A549 (cell line): ENCODE results near the gene KRTAP3-3. TPM values are rescaled to one million over a fixed set of nuclear protein-coding genes. Genes with fewer than 3 reads are reported as not detected.

Experiments used
- ATAC-seq, 2 experiments: fragments of 200-7000 bp in 1 of 2; fragments of >200 bp in 1 of 2; cut with Nextera tagmentation in 1 of 2; cut with Tn5 transposase in 1 of 2; 3 replicates each; pipeline versions ENCODE4 v1.8.0 to v1.9.1; 2018 to 2020; ENCODE audit warnings: mild to moderate bottlenecking in 1 of 2, moderate library complexity in 1 of 2
- CTCF ChIA-PET: fragments of 300-600 bp; sonication (Branson Sonifier 250); formaldehyde crosslinking; extraction: SDS; loops from one replicate; lab custom pipeline; 2021; ENCODE audit warnings: antibody characterized with exemption, inconsistent platforms; lab: Yijun Ruan, JAX
- POLR2A ChIA-PET: fragments of 350-600 bp; formaldehyde crosslinking; extraction: SDS; loops from one replicate; lab custom pipeline; 2021; ENCODE audit warnings: antibody characterized with exemption, inconsistent platforms; lab: Yijun Ruan, JAX
- DNase-seq, 2 experiments: peaks; one replicate each; pipeline versions ENCODE4 v3.0.0 to v3.0.0-alpha.2; 2011 to 2016; ENCODE audit warnings: low read depth in 1 of 2, low spot score in 1 of 2
- FAIRE-seq: peaks from 2 replicates; lab custom pipeline; 2011; peaks lifted over from hg19 to GRCh38; lab: Jason Lieb, UNC
- H3K27ac ChIP-seq, 2 experiments: fragments of >200 bp; sonication (Bioruptor Twin); formaldehyde crosslinking; 3 replicates each; pipeline ENCODE4 v1.5.1; 2016 to 2017
- H3K4me1 ChIP-seq: fragments of >200 bp; sonication (Bioruptor Twin); formaldehyde crosslinking; 3 replicates; pipeline ENCODE4 v1.6.1; 2016
- H3K4me2 ChIP-seq: fragments of >200 bp; sonication (Bioruptor Twin); formaldehyde crosslinking; 3 replicates; pipeline ENCODE4 v1.6.1; 2016
- H3K4me3 ChIP-seq: fragments of >200 bp; sonication (Bioruptor Twin); formaldehyde crosslinking; 3 replicates; pipeline ENCODE4 v1.5.1; 2016
- H3K9me3 ChIP-seq: fragments of >200 bp; sonication (Bioruptor Twin); formaldehyde crosslinking; 3 replicates; pipeline ENCODE4 v1.6.1; 2016
- ATOH8 ChIP-seq: fragments of 250-450 bp; sonication (Bioruptor Pico); IDR thresholded peaks from 2 replicates; pipeline ENCODE4 v1.5.0; 2020; ENCODE audit warnings: low read depth, mild to moderate bottlenecking, moderate library complexity
- BCL3 ChIP-seq: fragments of >200 bp; sonication (Bioruptor Twin); formaldehyde crosslinking; IDR thresholded peaks from 3 replicates; pipeline ENCODE4 v1.6.1; 2016
- BHLHE40 ChIP-seq: IDR thresholded peaks from 2 replicates; pipeline ENCODE4 v1.6.1; 2012; ENCODE audit warnings: low read depth, low read length, inconsistent platforms
- CBX2 ChIP-seq: fragments of 200-600 bp; sonication (generic); IDR thresholded peaks from 2 replicates; pipeline ENCODE4 v1.6.1; 2016; ENCODE audit warnings: low read depth, mild to moderate bottlenecking, borderline replicate concordance
- CBX8 ChIP-seq: fragments of 200-600 bp; sonication (generic); IDR thresholded peaks from 2 replicates; pipeline ENCODE4 v1.6.1; 2016
- EHF ChIP-seq: fragments of 250-450 bp; sonication (Bioruptor Pico); IDR thresholded peaks from 2 replicates; pipeline ENCODE4 v1.5.0; 2020; ENCODE audit warnings: mild to moderate bottlenecking
- EHMT2 ChIP-seq: fragments of 200-600 bp; sonication (generic); IDR thresholded peaks from 2 replicates; pipeline ENCODE4 v1.6.1; 2016; ENCODE audit warnings: antibody characterized with exemption, low read depth, mild to moderate bottlenecking, moderate library complexity
- GATA3 ChIP-seq: IDR thresholded peaks from 2 replicates; pipeline ENCODE4 v1.6.1; 2012; ENCODE audit warnings: borderline replicate concordance
- HDAC2 ChIP-seq: fragments of 200-600 bp; sonication (generic); IDR thresholded peaks from 2 replicates; pipeline ENCODE4 v1.6.1; 2016
- HOXA7 ChIP-seq: fragments of 250-450 bp; sonication (Bioruptor Pico); IDR thresholded peaks from 2 replicates; pipeline ENCODE4 v1.5.0; 2020; ENCODE audit warnings: mild to moderate bottlenecking, moderate library complexity
- JUN ChIP-seq, 2 experiments: fragments of >200 bp; sonication (Bioruptor Twin); formaldehyde crosslinking; IDR thresholded peaks; 2 replicates in 1 of 2; 3 replicates in 1 of 2; pipeline ENCODE4 v1.6.1; 2016 to 2017
- JUNB ChIP-seq: fragments of >200 bp; sonication (Bioruptor Twin); formaldehyde crosslinking; IDR thresholded peaks from 2 replicates; pipeline ENCODE4 v1.6.1; 2016
- KDM5A ChIP-seq: fragments of 200-600 bp; sonication (generic); IDR thresholded peaks from 2 replicates; pipeline ENCODE4 v1.6.1; 2016; ENCODE audit warnings: antibody characterized with exemption, mild to moderate bottlenecking
- NFE2L2 ChIP-seq: fragments of 150-350 bp; conservative IDR thresholded peaks from 2 replicates; pipeline ENCODE4 v1.6.1; 2014; ENCODE audit warnings: low read length
- NR3C1 ChIP-seq: fragments of >200 bp; sonication (Bioruptor Twin); formaldehyde crosslinking; IDR thresholded peaks from 3 replicates; pipeline ENCODE4 v1.6.1; 2017
- PHF8 ChIP-seq: fragments of 200-600 bp; sonication (generic); IDR thresholded peaks from 2 replicates; pipeline ENCODE4 v1.6.1; 2016; ENCODE audit warnings: low read depth, mild to moderate bottlenecking, antibody characterized with exemption, moderate library complexity, borderline replicate concordance
- RARB ChIP-seq: fragments of 250-450 bp; sonication (Bioruptor Pico); IDR thresholded peaks from 2 replicates; pipeline ENCODE4 v1.8.0; 2021; ENCODE audit warnings: mild to moderate bottlenecking, moderate library complexity
- RCOR1 ChIP-seq: fragments of 150-350 bp; IDR thresholded peaks from 2 replicates; pipeline ENCODE4 v1.6.1; 2014; ENCODE audit warnings: antibody characterized with exemption, low read length, low read depth
- REST ChIP-seq: fragments of 200-600 bp; sonication (generic); IDR thresholded peaks from 2 replicates; pipeline ENCODE4 v1.6.1; 2016; ENCODE audit warnings: antibody characterized with exemption, mild to moderate bottlenecking, moderate library complexity
- RFX5 ChIP-seq: fragments of 450-650 bp; IDR thresholded peaks from 2 replicates; pipeline ENCODE4 v1.7.1; 2014; ENCODE audit warnings: antibody characterized with exemption, mild to moderate bottlenecking, moderate library complexity
- RNF2 ChIP-seq: fragments of 200-600 bp; sonication (generic); IDR thresholded peaks from 2 replicates; pipeline ENCODE4 v1.6.1; 2016; ENCODE audit warnings: low read depth, mild to moderate bottlenecking, antibody characterized with exemption, moderate library complexity, borderline replicate concordance
- TFCP2L1 ChIP-seq: fragments of 250-450 bp; sonication (Bioruptor Pico); IDR thresholded peaks from 2 replicates; pipeline ENCODE4 v1.5.0; 2021; ENCODE audit warnings: mild to moderate bottlenecking
- ZC3H11A ChIP-seq: fragments of 450-650 bp; IDR thresholded peaks from 2 replicates; pipeline ENCODE4 v1.6.1; 2014; ENCODE audit warnings: antibody characterized with exemption, mild to moderate bottlenecking
- ZFP36 ChIP-seq: fragments of 450-650 bp; IDR thresholded peaks from 2 replicates; pipeline ENCODE4 v1.6.1; 2014; ENCODE audit warnings: borderline replicate concordance; ENCODE audit not compliant: partially characterized antibody
- WGBS: methylation state at CpG from one replicate; pipeline ENCODE4 v1.1.6; 2017; ENCODE audit errors: missing lambda C conversion rate; 5-methylcytosine and 5-hydroxymethylcytosine counted together
- polyA plus RNA-seq, 4 experiments: library from polyadenylated mRNA; depleted of rRNA in 3 of 4; stranded (reverse); fragments of >200 nt; fragmentation: RNase III in 1 of 4; extraction: RNeasy Plus Mini Kit Qiagen cat#74134 plus additional on column Dnase treatment in 1 of 4; gene quantifications; 2 replicates in 3 of 4; 3 replicates in 1 of 4; pipeline ENCODE4 v1.2.3, GENCODE V29; 2011 to 2017
- TF ChIP-seq, protein P1 (sequence below): fragments of >200 bp; sonication (Bioruptor Twin); formaldehyde crosslinking; IDR thresholded peaks from 2 replicates; pipeline ENCODE4 v1.6.1; 2016
- TF ChIP-seq, protein P2 (sequence below): fragments of >200 bp; sonication (Bioruptor Twin); formaldehyde crosslinking; IDR thresholded peaks from 3 replicates; pipeline ENCODE4 v1.5.1; 2016
- TF ChIP-seq, protein P3 (sequence below): IDR thresholded peaks from 2 replicates; pipeline ENCODE4 v1.6.1; 2012; ENCODE audit warnings: low read depth, borderline replicate concordance

The KRTAP3-3 gene
- polyA plus RNA-seq, 2 of the 4 experiments (the other 2 are of a cell fraction): not detected

DNA sequence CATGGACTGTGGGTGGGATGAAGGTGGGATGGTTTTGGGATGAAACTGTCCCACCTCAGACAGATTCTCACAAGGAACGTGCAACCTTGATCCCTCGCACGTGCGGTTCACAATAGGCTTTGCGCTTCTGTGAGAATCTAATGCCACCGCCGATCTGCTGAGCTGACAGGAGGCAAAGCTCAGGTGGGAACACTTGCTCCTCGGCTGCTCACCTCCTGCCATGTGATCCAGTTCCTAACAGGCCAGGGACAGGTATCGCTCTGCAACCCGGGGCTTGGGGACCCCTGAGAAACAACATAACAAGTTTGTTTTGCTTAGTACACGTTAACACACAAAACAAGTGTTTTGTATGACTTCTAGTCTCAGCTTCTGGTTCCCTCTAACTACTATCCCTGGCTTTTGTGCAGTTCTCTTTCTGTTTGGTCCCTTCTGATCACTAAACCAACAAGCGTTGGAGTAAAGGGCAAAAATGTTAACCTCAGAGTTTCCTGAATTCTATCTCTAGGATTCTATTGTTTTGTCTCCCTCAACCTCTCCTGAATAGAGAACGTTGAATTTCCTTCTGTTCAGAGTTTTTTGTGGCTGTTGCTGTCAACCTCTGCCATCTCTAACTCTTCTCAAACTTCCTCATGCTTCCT lies 22.7 kb upstream of the KRTAP3-3 start:
- ChIA-PET CTCF (interaction anchor here (1.3 to 1.9 kb wide), 4 partner anchors 9 to 12 kb away, joined by 4 to 5 read pairs (median 4); no protein-coding TSS in a partner anchor), POLR2A (no interaction called here)
- no peak overlapping the region for H3K27ac ChIP-seq
- H3K4me3 ChIP-seq: no peak overlapping the region
- TF ChIP-seq RFX5 (no peak), RNF2 (no peak), JUN (IDR thresholded peaks at IDR 0.05) (no peak), EHF (CRISPR knock-in tag) (no peak), JUNB (no peak), ZFP36 (no peak), HOXA7 (CRISPR knock-in tag) (no peak), RARB (no peak), PHF8 (no peak), CBX8 (no peak), CBX2 (no peak), HDAC2 (no peak), NFE2L2 (no peak)
- H3K4me1 ChIP-seq: peaks cover 19% of the 10 kb centered on the region; the same call in 1 of the 3 replicates
- FAIRE-seq (no peak), ATAC-seq (no peak; a peak in 1 of 6 replicates), DNase-seq (no peak)
- H3K9me3 ChIP-seq: no peaks in the 10 kb centered on the region
- H3K4me2 ChIP-seq: no peak overlapping the region
- 80% methylated on average over 13 of the region's 13 CpGs for WGBS

GRCh38 chr17:41015454-41015853 lies 21.5 kb upstream of the KRTAP3-3 start:
- ChIA-PET POLR2A (no interaction called here), CTCF (interaction anchor here (0.5 to 1.9 kb wide), 6 partner anchors 8 to 38 kb away, joined by 3 to 5 read pairs (median 4); no protein-coding TSS in a partner anchor)
- Histone ChIP-seq H3K4me2 (no peak overlapping the region), H3K4me3 (no peak overlapping the region), H3K4me1 (peaks cover 17% of the 10 kb centered on the region; the same call in 1 of the 3 replicates), H3K27ac (no peak overlapping the region), H3K9me3 (no peaks in the 10 kb centered on the region)
- WGBS: 49% methylated on average over 7 of the region's 7 CpGs
- DNase-seq (no peak), FAIRE-seq (no peak), ATAC-seq (no peak)
- no peak for TF ChIP-seq REST
- TF ChIP-seq HOXA7 (CRISPR knock-in tag): no peak
- no peak for TF ChIP-seq EHMT2
- TF ChIP-seq, protein P1, sequence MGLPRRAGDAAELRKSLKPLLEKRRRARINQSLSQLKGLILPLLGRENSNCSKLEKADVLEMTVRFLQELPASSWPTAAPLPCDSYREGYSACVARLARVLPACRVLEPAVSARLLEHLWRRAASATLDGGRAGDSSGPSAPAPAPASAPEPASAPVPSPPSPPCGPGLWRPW: no peak
- no peak for TF ChIP-seq JUN (IDR thresholded peaks at IDR 0.05)
- TF ChIP-seq, protein P2, sequence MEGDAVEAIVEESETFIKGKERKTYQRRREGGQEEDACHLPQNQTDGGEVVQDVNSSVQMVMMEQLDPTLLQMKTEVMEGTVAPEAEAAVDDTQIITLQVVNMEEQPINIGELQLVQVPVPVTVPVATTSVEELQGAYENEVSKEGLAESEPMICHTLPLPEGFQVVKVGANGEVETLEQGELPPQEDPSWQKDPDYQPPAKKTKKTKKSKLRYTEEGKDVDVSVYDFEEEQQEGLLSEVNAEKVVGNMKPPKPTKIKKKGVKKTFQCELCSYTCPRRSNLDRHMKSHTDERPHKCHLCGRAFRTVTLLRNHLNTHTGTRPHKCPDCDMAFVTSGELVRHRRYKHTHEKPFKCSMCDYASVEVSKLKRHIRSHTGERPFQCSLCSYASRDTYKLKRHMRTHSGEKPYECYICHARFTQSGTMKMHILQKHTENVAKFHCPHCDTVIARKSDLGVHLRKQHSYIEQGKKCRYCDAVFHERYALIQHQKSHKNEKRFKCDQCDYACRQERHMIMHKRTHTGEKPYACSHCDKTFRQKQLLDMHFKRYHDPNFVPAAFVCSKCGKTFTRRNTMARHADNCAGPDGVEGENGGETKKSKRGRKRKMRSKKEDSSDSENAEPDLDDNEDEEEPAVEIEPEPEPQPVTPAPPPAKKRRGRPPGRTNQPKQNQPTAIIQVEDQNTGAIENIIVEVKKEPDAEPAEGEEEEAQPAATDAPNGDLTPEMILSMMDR: no peak
- no peak for TF ChIP-seq NR3C1
- TF ChIP-seq KDM5A: no peak
- TF ChIP-seq BCL3: no peak
- TF ChIP-seq, protein P3, sequence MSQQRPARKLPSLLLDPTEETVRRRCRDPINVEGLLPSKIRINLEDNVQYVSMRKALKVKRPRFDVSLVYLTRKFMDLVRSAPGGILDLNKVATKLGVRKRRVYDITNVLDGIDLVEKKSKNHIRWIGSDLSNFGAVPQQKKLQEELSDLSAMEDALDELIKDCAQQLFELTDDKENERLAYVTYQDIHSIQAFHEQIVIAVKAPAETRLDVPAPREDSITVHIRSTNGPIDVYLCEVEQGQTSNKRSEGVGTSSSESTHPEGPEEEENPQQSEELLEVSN: no peak
- no peak for TF ChIP-seq BHLHE40
- TF ChIP-seq ZC3H11A: no peak
- TF ChIP-seq TFCP2L1 (CRISPR knock-in tag): no peak
- TF ChIP-seq RCOR1: no peak
- no peak for TF ChIP-seq ATOH8 (CRISPR knock-in tag)
- TF ChIP-seq GATA3: no peak
- no peak for TF ChIP-seq RFX5
